Fibroblast of skin of back (primary cell): Measurements from ENCODE around the gene TNN.
"Not testable (repeated sequence)": the region's sequence is repeated elsewhere in the genome, so short reads cannot be mapped to it uniquely, and the experiment has no call there.

Source experiments
- DNase-seq: peaks from one replicate; pipeline ENCODE4 v3.0.0-alpha.2; 2013

TNN gene

DNA sequence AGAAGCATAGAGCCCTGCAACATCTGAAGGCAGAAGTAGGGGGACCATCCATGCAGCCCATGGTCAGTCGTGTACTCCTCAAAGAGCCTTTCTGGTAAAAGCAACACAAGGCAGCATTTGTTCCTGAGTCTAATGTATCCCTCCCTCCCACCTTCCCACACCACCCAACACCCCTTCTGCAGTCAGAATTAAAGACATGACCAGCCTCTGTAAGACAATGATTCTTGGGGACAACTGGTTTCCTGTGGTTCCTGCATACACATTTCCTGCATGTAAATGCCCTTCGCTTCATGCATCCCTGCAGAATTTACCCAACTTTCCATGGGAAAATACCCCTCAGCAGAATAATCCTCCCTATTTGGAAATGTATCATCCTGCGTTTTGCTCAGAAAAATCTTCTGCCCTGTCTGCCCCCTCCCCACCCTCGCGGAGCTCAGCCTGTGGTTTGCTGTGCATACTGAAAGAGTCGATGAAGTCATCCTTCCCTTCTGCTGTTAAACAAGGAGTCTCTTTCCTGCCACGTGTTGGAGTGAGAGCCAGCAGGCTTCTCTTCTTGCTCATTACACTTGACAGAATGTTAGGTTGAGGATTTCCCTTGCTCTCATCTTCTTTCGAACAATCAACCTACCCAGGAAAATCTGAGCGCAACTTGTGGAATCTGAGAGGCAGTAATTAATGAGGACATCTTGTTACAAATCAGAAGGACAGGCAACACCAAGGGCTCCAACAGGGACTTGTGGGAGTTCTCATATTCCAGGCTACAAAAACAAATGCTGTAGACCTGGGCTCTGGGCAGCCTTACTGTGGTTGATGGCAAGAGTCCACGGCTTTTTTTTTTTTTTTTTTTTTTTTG lies 4.7 kb downstream of the TNN start:
- peak; percentile 92 for DNase-seq

DNA sequence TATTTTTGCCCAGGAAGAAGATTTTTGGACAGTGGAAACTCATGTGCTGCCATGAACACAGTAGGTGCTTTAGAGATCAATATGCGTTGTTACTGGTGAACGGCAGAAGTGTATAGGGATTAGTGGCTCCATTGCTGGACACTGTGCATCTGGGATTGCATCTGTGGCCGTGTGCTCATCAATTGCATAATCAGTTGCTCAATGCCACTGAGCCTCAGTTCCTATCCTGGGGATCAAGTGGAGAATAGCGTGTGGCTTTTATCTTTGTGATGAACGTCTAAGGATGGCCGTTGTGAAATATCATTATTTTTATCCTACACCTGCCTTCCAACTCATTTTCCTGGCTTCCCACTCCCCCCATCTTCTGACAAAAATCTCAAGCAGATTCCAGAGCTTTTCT lies 5.4 kb downstream of the TNN start:
- DNase-seq: no peak

- no peak for DNase-seq
These were observed 6.0 kb downstream of the TNN start for GRCh38 chr1:175073633-175074032.

DNA sequence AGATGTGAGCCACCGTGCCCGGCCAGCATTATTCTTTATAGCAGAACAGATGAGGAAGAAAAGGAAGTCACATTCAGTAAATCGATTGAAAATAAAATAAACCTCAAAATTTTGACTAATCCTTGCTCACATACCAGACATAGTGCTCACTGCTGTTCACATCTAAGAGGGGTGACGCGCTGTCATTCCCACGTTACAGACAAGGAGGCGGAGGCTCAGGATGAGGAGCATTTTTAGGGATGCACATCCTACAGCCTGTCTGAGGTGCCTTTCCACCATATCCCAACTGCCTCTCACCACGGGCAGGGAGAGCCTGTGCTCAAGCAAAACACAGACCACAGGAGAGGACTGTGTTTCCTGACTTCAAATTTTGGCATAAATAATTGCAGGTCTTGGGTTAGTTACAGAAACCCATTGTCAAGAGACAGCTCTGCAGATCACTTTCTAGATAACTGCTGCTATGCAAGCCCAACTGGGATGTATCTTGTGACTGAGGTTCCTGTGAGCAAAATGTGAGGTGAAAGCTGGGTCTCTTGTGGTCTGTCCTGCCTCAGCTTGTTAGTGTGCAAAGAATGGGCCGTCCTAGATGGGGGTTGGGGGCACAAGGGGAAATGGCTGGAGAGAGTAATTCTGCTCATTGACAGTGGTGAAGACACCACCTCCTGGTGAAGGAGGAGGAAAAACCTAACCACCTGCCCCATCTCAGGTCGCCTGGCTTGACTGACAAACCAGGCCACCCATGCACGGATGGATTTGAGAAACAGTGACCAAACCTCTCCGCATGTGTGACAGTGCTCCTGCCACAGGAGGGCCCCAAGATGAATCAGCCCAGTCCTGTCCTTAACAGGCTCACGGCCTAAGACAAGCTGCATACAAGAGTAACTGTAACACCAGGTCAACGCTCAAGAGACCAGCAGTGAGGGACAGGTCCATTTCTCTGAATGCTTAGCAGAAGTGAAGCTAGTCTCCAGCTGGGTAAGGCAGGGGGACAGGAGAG lies 8.2 kb downstream of the TNN start:
- peak; percentile 87 for DNase-seq

DNA sequence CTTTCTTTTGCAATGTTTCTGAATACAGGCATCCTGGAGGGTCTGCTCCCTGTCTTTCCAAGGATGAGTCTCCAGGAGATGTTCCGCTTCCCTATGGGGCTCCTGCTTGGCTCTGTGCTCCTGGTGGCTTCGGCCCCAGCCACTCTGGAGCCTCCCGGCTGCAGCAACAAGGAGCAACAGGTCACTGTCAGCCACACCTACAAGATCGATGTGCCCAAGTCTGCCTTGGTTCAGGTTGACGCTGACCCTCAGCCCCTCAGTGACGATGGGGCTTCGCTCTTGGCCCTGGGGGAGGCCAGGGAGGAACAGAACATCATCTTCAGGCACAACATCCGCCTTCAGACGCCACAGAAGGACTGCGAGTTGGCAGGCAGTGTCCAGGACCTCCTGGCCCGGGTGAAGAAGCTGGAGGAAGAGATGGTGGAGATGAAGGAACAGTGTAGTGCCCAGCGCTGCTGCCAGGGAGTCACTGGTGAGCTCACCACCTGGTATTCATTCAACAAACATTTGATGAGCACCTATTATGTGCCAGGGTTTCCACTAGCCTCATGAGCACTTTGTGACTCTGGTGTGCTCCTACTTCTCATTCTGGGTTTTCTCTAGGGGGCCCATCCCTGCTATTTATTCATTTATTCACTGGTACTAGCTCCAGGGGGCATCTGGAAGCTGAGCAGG lies 9.9 kb downstream of the TNN start:
- DNase-seq: no peak

DNA sequence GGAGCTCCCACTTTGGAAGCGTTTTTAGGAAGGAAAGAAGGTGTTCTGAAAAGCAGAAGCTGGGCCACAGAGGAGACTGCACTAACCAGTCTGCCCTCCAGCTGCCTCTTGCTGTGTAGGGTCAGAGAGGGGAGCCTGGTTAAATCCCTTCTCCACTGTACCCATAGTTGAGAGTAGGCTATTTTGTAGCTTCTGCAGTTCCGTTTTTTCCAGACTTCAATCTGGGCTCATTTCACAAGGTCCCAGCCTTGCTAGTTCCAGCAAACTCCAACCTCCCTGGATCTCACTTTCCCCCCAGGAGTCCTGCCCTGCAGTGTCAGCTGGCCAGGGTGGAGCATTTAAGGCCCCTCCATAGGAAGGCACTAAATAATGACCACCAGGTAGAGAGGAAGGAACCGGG lies 11.0 kb downstream of the TNN start:
- DNase-seq: no peak

- no peak for DNase-seq
These were observed 11.7 kb downstream of the TNN start for GRCh38 chr1:175079338-175079737.

DNA sequence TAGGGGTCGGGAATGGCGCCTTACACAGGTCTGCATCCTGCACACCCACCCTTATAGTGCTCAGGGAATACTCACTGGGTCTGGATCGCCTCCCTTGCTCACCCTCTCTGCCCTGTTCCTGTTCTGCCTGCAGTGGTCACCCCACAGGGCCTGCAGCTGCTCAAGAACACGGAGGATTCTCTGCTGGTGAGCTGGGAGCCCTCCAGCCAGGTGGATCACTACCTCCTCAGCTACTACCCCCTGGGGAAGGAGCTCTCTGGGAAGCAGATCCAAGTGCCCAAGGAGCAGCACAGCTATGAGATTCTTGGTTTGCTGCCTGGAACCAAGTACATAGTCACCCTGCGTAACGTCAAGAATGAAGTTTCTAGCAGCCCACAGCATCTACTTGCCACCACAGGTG lies 12.4 kb downstream of the TNN start:
- no peak for DNase-seq

DNA sequence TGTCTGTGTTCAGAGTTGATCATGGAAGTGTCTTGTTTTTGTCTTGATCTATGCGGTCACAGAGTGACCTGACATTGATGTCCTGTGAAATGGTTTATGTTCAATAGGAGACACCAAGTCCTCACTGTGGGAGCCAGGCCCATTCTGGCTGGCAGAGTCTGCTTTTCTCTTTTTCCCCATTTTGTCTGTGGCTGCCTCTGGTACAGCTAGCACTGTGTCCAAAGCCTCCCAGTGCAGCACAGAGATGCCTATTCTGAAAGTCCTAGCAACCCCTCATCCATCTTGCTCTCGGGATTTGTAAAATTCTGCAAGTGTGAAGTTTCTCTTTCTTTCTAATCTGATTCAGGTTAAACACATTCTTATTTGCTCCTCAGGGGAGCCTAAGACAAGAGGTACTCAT lies 14.3 kb downstream of the TNN start:
- DNase-seq: no peak

DNA sequence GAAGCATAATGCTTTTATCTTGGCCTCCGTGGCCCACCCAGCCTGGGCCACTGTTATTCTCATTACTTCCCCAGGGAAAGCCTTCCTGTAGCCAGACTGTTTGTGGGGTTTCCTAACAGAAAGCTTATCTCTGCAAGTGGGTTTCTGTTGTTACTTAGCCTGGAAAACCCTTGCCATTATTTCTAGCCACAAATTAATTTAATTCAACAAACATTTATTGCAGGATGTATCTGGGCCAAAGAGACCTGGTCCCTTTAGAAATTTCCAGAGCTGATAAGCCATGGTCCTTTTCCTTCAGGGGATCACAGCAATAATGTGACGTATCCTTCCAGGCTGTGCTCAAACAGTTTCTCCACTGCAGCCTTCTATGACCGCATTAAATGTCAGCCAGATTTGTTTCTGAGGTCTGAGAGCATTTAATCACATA lies 20.9 kb downstream of the TNN start:
- DNase-seq: no peak

DNA sequence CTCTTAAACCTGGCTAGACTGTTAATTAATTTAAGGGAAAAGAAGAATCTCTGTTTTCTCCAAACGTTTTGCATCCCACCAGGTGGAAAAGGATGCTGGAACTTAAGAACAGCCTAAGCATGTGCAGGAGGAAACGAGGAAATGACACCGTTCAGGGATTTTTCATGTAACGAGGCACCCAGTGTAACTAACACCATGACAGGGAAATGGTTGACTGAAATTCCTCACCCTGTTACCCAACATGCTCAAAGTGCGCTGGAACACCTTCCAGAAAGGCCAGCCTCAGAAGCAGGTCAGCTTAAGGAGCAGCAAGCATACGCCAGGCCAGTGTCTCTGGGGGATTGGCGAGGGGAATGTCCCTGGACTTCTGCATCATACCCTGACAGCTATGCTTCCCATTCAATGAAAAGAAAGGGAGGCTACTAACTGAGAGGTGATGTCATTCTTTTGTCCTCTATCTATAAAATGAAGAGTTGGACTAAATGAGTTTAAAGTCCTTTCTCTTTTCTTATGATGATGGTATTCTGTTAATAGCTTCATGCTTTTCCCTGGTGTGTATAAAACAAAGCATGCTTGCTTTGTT lies 21.6 kb downstream of the TNN start:
- DNase-seq: no peak

DNA sequence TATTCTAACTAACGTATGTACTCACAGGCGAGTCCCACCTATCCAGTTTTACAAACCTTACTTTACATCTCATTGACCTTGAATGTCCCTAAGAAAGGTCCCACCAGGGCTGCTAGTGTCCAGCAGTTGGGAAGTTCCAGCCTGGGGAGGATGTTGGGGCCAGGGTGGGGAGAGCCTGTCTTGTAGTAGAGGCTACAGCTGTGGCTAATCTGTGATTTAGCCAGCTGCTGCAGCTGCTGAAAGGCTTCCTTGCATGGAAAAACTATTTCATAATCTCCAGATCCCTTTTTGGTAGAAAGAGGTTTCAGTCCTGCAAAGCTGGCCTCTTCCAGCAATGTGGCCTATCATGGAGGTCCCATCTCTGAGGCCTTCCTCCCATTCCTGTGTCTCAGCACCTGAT lies 23.1 kb downstream of the TNN start:
- DNase-seq: no peak

- no peak for DNase-seq
These were observed 27.0 kb downstream of the TNN start for GRCh38 chr1:175094626-175095025.

DNA sequence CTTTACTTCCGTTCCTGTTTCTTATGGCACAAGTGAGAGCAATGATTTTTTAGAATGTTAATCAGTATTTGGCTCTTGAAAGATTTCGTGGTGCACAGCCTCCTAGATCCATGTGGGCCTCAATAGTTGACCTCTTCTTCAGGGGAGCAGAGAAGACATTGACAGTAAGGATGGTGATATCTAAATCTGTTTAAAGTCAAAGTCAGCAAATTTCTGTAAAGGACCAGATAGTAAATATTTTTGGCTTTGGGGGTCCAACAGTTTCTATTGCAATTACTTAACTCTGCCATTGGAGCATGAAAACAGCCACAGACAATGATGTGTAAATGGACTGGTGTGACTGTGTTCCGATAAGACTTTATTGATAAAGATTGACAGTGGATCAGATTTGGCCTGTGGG lies 27.4 kb downstream of the TNN start:
- DNase-seq: no peak

GRCh38 chr1:175095978-175096607 lies 28.5 kb downstream of the TNN start:
- DNase-seq: no peak

- no peak for DNase-seq
These were observed 29.7 kb downstream of the TNN start for GRCh38 chr1:175097361-175097760.

DNA sequence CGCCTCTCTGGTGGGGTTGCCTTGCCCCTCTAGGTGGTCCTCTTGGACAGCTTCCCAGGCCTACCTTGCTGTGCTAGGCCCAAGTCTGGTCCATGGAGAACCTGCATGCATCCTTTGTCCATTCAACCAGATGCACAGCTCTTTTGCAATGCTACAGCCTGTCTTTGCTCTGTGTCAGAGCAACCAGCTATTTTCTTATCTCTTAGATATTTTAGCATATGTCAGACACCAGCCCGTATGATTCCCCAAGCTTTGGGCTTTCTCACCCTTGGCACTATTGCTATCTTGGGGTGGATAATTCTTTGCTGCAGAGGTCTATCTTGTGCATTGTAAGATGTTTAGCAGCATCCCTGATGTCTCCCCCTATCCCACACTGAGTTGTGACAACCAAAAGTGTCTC lies 32.3 kb downstream of the TNN start:
- DNase-seq: no peak

DNA sequence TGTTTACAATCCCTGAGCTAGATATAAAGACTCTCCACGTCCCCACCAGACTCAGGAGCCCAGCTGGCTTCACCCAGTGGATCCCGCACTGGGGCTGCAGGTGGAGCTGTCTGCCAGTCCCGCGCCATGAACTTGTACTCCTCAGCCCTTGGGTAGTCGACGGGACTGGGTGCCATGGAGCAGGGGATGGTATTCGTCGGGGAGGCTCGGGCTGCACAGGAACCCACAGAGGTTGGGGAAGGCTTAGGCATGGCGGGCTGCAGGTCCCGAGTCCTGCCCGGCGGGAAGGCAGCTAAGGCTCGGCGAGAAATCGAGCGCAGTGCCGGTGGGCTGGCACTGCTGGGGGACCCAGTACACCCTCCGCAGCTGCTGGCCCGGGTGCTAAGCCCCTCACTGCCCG lies 34.5 kb downstream of the TNN start:
- DNase-seq: not testable (repeated sequence)

DNA sequence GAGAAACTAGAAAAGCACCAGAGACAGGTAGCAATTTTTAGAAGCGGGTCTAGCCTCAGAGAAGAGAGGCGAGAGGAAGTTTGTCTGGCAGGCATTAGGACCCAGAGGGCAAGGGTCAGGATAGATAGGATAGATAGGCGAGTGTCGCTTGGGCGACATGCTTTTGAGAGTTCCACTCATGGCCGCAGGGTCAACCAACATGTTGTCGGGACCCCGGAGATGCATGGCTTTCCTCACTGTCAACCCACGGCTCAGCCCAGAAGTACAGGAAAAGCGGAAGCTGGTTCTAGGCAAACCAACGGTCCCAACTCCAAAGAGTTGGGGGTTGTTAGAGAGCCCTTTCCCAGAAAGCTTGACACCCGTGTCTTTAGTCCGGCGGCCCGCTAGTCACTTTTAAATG lies 38.9 kb downstream of the TNN start:
- DNase-seq: not testable (repeated sequence)

- DNase-seq: not testable (repeated sequence)
These were observed 40.7 kb downstream of the TNN start for GRCh38 chr1:175108331-175108820.

- no peak for DNase-seq
These were observed 47.4 kb downstream of the TNN start for GRCh38 chr1:175114996-175115395.
